Measurements from ENCODE around the gene SETMAR. TPM values are rescaled to one million over a fixed set of nuclear protein-coding genes. Genes with fewer than 3 reads are reported as not detected.

SETMAR gene
- total and polyA plus RNA-seq, 4 donors = 8.1 to 22.5 (median 12.1) TPM

DNA sequence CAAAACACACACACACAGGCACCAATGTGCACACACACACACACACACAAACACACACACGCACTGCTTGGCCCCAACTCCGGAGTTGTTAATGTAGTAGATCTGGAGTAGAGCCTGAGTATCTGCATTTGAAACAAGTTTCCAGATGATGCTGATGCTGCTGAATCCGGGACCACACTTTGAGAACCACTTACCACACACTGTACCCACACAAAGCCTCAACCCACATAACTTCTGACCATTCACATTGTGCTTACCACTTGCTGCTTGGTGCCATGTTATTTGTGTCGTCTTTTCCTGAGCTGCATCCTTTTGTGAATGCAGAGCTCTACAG is 36.9 kb downstream of the SETMAR start:
- 83 to 94% methylated on average over 4 of the region's 4 CpGs for WGBS, 2 donors
- ATAC-seq (ENCODE audit: insufficient read depth, low FRiP score) (no peak), DNase-seq (no peak)
- H3K4me1 ChIP-seq (ENCODE audit: control insufficient read depth in 5 of 5, insufficient read depth in 5 of 5, low read length in 5 of 5) = peaks cover 0 to 16% (median 4%) of the 10 kb centered on the region in 5 donors
- TF ChIP-seq, protein P1, sequence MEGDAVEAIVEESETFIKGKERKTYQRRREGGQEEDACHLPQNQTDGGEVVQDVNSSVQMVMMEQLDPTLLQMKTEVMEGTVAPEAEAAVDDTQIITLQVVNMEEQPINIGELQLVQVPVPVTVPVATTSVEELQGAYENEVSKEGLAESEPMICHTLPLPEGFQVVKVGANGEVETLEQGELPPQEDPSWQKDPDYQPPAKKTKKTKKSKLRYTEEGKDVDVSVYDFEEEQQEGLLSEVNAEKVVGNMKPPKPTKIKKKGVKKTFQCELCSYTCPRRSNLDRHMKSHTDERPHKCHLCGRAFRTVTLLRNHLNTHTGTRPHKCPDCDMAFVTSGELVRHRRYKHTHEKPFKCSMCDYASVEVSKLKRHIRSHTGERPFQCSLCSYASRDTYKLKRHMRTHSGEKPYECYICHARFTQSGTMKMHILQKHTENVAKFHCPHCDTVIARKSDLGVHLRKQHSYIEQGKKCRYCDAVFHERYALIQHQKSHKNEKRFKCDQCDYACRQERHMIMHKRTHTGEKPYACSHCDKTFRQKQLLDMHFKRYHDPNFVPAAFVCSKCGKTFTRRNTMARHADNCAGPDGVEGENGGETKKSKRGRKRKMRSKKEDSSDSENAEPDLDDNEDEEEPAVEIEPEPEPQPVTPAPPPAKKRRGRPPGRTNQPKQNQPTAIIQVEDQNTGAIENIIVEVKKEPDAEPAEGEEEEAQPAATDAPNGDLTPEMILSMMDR (IDR thresholded peaks at IDR 0.05; ENCODE audit: control extremely low read depth, extremely low read depth) = no peak
- H3K27me3 ChIP-seq (ENCODE audit: control insufficient read depth in 3 of 3, insufficient read depth in 3 of 3, low read length in 2 of 3) = no peaks in the 10 kb centered on the region
- no peak overlapping the region for H3K9ac ChIP-seq (ENCODE audit: insufficient read depth in 1 of 2, low read length in 2 of 2)
- H3K27ac ChIP-seq (ENCODE audit: low read depth in 1 of 2, low read length in 1 of 2) = peak overlapping the region in 1 of 2 donors; percentile 35
- H3K9me3 ChIP-seq (ENCODE audit: control insufficient read depth in 4 of 4, insufficient read depth in 3 of 4, low read length in 3 of 4) = no peaks in the 10 kb centered on the region
- no peak overlapping the region for H3K4me3 ChIP-seq
- H3K36me3 ChIP-seq (ENCODE audit: control insufficient read depth in 4 of 4, insufficient read depth in 4 of 4, low read length in 4 of 4) = no peaks in the 10 kb centered on the region

DNA sequence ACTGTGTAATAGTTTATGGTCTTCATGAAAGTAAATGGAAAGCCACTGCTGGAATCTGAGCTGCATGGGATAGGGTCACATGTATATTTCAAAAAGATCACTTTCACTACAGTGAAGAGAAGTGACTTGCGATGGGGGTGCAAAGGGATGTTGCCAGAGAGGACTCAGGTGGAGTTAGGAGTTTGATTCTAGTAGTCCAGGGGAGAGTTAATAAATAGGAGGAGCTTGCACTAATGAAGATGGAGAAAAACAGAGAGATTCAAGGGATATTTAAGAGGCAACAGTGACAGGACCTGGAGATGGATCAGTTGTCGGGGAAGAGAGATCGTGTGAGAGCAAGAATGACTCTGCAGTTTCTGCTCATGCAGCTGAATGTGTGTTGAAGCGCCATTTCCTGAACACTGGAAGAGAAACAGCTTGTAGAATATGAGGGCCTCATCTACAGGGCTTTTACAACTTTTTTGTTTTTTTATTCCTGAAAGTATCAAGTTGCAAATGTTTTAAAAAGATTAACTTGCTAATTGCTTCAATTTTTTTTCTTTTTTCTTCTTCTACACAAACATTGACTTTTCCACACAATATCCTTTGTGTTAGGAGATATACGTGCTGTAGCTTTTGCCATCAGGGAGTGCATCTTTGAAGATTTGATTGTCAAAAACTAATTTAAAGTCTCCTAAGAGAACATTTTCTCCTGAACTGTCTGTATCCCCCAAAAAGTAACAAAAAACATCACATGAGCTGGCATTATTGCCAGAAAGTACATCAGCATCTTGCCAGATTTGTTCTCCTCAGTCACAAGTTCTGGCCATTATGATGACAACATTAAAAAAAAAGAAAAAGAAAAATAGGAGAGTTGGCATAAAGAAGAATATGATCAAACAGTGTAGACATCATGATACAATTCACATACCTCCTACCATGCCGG is 37.5 kb downstream of the SETMAR start:
- Histone ChIP-seq H3K27ac (ENCODE audit: low read depth in 1 of 2, low read length in 1 of 2) (peak overlapping the region; percentile 0 to 27), H3K4me1 (ENCODE audit: control insufficient read depth in 5 of 5, insufficient read depth in 5 of 5, low read length in 5 of 5) (peaks cover 0 to 16% (median 4%) of the 10 kb centered on the region in 5 donors), H3K9me3 (ENCODE audit: control insufficient read depth in 4 of 4, insufficient read depth in 3 of 4, low read length in 3 of 4) (no peaks in the 10 kb centered on the region), H3K4me3 (no peak overlapping the region), H3K9ac (ENCODE audit: insufficient read depth in 1 of 2, low read length in 2 of 2) (no peak overlapping the region), H3K27me3 (ENCODE audit: control insufficient read depth in 3 of 3, insufficient read depth in 3 of 3, low read length in 2 of 3) (no peaks in the 10 kb centered on the region), H3K36me3 (ENCODE audit: control insufficient read depth in 4 of 4, insufficient read depth in 4 of 4, low read length in 4 of 4) (no peaks in the 10 kb centered on the region)
- WGBS, 2 donors = 49 to 71% methylated on average over 6 of the region's 6 CpGs
- DNase-seq (peak in 2 of 3 donors; percentile 58 to 77), ATAC-seq (ENCODE audit: insufficient read depth, low FRiP score) (no peak)
- TF ChIP-seq, protein P1 (IDR thresholded peaks at IDR 0.05; ENCODE audit: control extremely low read depth, extremely low read depth) = no peak

DNA sequence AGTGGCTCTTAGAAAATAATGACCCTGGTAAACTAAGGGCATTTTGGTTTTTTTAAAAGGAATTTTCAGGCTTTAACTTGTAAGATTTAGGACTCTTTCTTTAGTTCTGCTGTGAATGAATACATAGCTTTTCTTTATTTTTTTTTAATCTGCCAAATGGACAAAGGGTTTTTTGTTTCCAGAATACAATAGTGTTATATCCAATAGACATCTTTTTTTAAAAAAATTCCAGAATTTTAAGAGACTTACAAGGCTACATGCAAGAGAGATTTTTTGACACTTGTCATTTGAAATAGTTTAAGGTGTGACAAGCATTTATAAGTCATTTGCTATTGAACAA is 38.1 kb downstream of the SETMAR start:
- TF ChIP-seq, protein P1 (IDR thresholded peaks at IDR 0.05; ENCODE audit: control extremely low read depth, extremely low read depth) = no peak
- ATAC-seq (ENCODE audit: insufficient read depth, low FRiP score) (no peak), DNase-seq (no peak)
- Histone ChIP-seq H3K9ac (ENCODE audit: insufficient read depth in 1 of 2, low read length in 2 of 2) (no peak overlapping the region), H3K4me1 (ENCODE audit: control insufficient read depth in 5 of 5, insufficient read depth in 5 of 5, low read length in 5 of 5) (peaks cover 0 to 11% (median 4%) of the 10 kb centered on the region in 5 donors), H3K4me3 (no peak overlapping the region), H3K9me3 (ENCODE audit: control insufficient read depth in 4 of 4, insufficient read depth in 3 of 4, low read length in 3 of 4) (no peaks in the 10 kb centered on the region), H3K27ac (ENCODE audit: low read depth in 1 of 2, low read length in 1 of 2) (no peak overlapping the region), H3K36me3 (ENCODE audit: control insufficient read depth in 4 of 4, insufficient read depth in 4 of 4, low read length in 4 of 4) (no peaks in the 10 kb centered on the region), H3K27me3 (ENCODE audit: control insufficient read depth in 3 of 3, insufficient read depth in 3 of 3, low read length in 2 of 3) (no peaks in the 10 kb centered on the region)
